HepG2 (cell line): Measurements from ENCODE around the gene BLOC1S4. TPM values are rescaled to one million over a fixed set of nuclear protein-coding genes. Genes with fewer than 3 reads are reported as not detected.

ENCODE experiments used
- LCORL ChIP-seq, 2 experiments: fragments of 450-650 bp in 1 of 2; sonication (generic) in 1 of 2; formaldehyde crosslinking in 1 of 2; IDR thresholded peaks; 2 replicates each; pipeline versions ENCODE4 v1.5.0 to v1.6.1; 2017 to 2020; ENCODE audit warnings: antibody characterized with exemption in 1 of 2, missing genetic modification reagents in 1 of 2
- NFIC ChIP-seq: IDR thresholded peaks from 2 replicates; pipeline ENCODE4 v1.6.1; 2012; ENCODE audit warnings: mild to moderate bottlenecking, low read length, inconsistent platforms
- SMAD9 ChIP-seq: sonication (generic); formaldehyde crosslinking; IDR thresholded peaks from 2 replicates; pipeline ENCODE4 v1.5.1; 2020; ENCODE audit warnings: mild to moderate bottlenecking, missing genetic modification reagents
- STAT5B ChIP-seq: sonication (generic); formaldehyde crosslinking; IDR thresholded peaks from 2 replicates; pipeline ENCODE4 v1.4.0; 2020; ENCODE audit warnings: missing genetic modification reagents
- U2AF2 ChIP-seq: fragments of 200-400 bp; formaldehyde crosslinking; IDR thresholded peaks from 2 replicates; pipeline ENCODE4 v1.6.1; 2017; ENCODE audit warnings: low read depth, mild to moderate bottlenecking, low read length
- ZEB1 ChIP-seq: IDR thresholded peaks from 2 replicates; pipeline ENCODE4 v1.6.1; 2012; ENCODE audit warnings: mild to moderate bottlenecking, low read depth, inconsistent platforms; ENCODE audit not compliant: insufficient replicate concordance
- ZNF44 ChIP-seq: sonication (generic); formaldehyde crosslinking; IDR thresholded peaks from 2 replicates; pipeline ENCODE4 v1.5.1; 2020; ENCODE audit warnings: mild to moderate bottlenecking, missing genetic modification reagents
- ZNF788 ChIP-seq: sonication (generic); formaldehyde crosslinking; IDR thresholded peaks from 2 replicates; pipeline ENCODE4 v1.5.0; 2020; ENCODE audit warnings: mild to moderate bottlenecking, missing genetic modification reagents, borderline replicate concordance
- polyA plus RNA-seq, 8 experiments: library from polyadenylated mRNA; depleted of rRNA in 3 of 8; stranded (reverse) in 7 of 8; unstranded in 1 of 8; fragments of >200 nt; fragmentation: Illumina TruSeq in 4 of 8; extraction: Trizol in 4 of 8; gene quantifications; 2 replicates each; pipeline versions ENCODE4 v1.2.1 to v1.2.3, GENCODE V29; 2011 to 2016; ENCODE audit warnings: low read depth in 4 of 8, missing spikeins in 1 of 8, mixed read lengths in 1 of 8; ENCODE audit not compliant: insufficient read depth in 1 of 8
- total RNA-seq, 5 experiments: library from RNA; depleted of rRNA; stranded (reverse); fragments of >200 nt; fragmentation: Illumina TruSeq; extraction: Trizol; gene quantifications; 2 replicates each; pipeline ENCODE4 v1.2.3, GENCODE V29; 2016; ENCODE audit warnings: low read depth in 1 of 5
- TF ChIP-seq, protein P1 (sequence below): sonication (generic); formaldehyde crosslinking; IDR thresholded peaks from 2 replicates; pipeline ENCODE4 v1.4.0; 2020; ENCODE audit warnings: mild to moderate bottlenecking, missing genetic modification reagents, borderline replicate concordance
- TF ChIP-seq, protein P2 (sequence below): sonication (generic); formaldehyde crosslinking; IDR thresholded peaks from 2 replicates; pipeline ENCODE4 v1.8.0; 2022; ENCODE audit warnings: mild to moderate bottlenecking, missing genetic modification reagents; ENCODE audit not compliant: insufficient replicate concordance
- TF ChIP-seq, protein P3 (sequence below): sonication (generic); formaldehyde crosslinking; IDR thresholded peaks from 2 replicates; pipeline ENCODE4 v1.5.0; 2020; ENCODE audit warnings: missing genetic modification reagents

Gene BLOC1S4
- total and polyA plus RNA-seq, 2 of the 13 experiments (the other 11 are each of a cell fraction or from before 2014, with no cell fraction given), result 15.5 to 20.9 TPM

DNA sequence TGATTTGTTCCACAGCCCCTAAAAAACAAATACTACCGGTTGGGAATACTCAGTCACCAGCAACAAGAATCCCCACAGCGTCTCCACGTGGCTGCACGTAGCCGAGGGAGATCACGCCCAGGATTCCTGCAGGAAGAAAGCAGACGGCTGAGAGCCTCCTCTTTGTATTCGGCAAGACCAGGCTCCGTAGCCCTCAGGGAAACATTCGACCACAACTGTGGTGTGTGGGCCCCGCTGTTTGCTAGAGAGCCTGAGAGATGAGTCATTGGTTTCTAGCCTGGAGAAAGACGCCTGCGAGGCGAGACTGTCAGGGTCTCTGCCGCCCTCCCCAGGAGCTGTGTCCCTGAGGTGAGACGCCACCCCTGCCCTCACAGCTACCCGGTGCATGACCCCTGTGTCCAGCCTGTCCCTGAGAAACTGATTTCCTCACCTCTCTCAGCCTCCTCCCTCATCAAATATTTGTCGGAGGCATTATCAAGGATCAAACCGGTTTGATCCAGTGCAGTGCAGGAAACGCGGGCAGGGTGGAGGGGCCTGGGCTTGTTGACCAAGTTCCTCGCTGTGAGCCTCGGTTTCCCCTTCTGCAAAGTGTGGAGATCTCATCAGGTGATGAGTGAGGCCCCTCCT is 27.0 kb upstream of the BLOC1S4 start (continued):
- TF ChIP-seq LCORL (IDR thresholded peaks at IDR 0.05) (no peak), LCORL (CRISPR knock-in tag; IDR thresholded peaks at IDR 0.05) (peak; percentile 33), STAT5B (CRISPR knock-in tag) (no peak), NFIC (no peak), ZNF44 (CRISPR knock-in tag) (no peak), U2AF2 (no peak), ZEB1 (no peak), ZNF788 (CRISPR knock-in tag) (no peak), SMAD9 (no peak)
- TF ChIP-seq, protein P1, sequence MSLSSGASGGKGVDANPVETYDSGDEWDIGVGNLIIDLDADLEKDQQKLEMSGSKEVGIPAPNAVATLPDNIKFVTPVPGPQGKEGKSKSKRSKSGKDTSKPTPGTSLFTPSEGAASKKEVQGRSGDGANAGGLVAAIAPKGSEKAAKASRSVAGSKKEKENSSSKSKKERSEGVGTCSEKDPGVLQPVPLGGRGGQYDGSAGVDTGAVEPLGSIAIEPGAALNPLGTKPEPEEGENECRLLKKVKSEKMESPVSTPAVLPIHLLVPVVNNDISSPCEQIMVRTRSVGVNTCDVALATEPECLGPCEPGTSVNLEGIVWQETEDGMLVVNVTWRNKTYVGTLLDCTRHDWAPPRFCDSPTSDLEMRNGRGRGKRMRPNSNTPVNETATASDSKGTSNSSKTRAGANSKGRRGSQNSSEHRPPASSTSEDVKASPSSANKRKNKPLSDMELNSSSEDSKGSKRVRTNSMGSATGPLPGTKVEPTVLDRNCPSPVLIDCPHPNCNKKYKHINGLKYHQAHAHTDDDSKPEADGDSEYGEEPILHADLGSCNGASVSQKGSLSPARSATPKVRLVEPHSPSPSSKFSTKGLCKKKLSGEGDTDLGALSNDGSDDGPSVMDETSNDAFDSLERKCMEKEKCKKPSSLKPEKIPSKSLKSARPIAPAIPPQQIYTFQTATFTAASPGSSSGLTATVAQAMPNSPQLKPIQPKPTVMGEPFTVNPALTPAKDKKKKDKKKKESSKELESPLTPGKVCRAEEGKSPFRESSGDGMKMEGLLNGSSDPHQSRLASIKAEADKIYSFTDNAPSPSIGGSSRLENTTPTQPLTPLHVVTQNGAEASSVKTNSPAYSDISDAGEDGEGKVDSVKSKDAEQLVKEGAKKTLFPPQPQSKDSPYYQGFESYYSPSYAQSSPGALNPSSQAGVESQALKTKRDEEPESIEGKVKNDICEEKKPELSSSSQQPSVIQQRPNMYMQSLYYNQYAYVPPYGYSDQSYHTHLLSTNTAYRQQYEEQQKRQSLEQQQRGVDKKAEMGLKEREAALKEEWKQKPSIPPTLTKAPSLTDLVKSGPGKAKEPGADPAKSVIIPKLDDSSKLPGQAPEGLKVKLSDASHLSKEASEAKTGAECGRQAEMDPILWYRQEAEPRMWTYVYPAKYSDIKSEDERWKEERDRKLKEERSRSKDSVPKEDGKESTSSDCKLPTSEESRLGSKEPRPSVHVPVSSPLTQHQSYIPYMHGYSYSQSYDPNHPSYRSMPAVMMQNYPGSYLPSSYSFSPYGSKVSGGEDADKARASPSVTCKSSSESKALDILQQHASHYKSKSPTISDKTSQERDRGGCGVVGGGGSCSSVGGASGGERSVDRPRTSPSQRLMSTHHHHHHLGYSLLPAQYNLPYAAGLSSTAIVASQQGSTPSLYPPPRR (CRISPR knock-in tag), result 0 out of 2 replicates have a peak, but pooled peaks have one; percentile 29
- TF ChIP-seq, protein P2, sequence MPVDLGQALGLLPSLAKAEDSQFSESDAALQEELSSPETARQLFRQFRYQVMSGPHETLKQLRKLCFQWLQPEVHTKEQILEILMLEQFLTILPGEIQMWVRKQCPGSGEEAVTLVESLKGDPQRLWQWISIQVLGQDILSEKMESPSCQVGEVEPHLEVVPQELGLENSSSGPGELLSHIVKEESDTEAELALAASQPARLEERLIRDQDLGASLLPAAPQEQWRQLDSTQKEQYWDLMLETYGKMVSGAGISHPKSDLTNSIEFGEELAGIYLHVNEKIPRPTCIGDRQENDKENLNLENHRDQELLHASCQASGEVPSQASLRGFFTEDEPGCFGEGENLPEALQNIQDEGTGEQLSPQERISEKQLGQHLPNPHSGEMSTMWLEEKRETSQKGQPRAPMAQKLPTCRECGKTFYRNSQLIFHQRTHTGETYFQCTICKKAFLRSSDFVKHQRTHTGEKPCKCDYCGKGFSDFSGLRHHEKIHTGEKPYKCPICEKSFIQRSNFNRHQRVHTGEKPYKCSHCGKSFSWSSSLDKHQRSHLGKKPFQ (CRISPR knock-in tag), result peak; percentile 3
- TF ChIP-seq, protein P3, sequence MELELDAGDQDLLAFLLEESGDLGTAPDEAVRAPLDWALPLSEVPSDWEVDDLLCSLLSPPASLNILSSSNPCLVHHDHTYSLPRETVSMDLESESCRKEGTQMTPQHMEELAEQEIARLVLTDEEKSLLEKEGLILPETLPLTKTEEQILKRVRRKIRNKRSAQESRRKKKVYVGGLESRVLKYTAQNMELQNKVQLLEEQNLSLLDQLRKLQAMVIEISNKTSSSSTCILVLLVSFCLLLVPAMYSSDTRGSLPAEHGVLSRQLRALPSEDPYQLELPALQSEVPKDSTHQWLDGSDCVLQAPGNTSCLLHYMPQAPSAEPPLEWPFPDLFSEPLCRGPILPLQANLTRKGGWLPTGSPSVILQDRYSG, result no peak
